Sigmoid colon (tissue), 4 donors: ENCODE data around the gene FKTN.
"Not testable (repeated sequence)": the region's sequence is repeated elsewhere in the genome, so short reads cannot be mapped to it uniquely, and the experiment has no call there.

ENCODE experiments used
- CTCF ChIP-seq, 4 experiments: fragments of 450-650 bp in 3 of 4; fragments of 200-600 bp in 1 of 4; IDR thresholded peaks; one replicate each; pipeline ENCODE4 v1.5.1; 2016 to 2019; ENCODE audit warnings: antibody characterized with exemption in 4 of 4, mild to moderate bottlenecking in 3 of 4, moderate library complexity in 2 of 4
- EP300 ChIP-seq, 4 donors: sonication (generic); formaldehyde crosslinking; IDR thresholded peaks; one replicate each; pipeline ENCODE4 v1.6.1; 2017; ENCODE audit warnings: antibody characterized with exemption in 4 of 4

DNA sequence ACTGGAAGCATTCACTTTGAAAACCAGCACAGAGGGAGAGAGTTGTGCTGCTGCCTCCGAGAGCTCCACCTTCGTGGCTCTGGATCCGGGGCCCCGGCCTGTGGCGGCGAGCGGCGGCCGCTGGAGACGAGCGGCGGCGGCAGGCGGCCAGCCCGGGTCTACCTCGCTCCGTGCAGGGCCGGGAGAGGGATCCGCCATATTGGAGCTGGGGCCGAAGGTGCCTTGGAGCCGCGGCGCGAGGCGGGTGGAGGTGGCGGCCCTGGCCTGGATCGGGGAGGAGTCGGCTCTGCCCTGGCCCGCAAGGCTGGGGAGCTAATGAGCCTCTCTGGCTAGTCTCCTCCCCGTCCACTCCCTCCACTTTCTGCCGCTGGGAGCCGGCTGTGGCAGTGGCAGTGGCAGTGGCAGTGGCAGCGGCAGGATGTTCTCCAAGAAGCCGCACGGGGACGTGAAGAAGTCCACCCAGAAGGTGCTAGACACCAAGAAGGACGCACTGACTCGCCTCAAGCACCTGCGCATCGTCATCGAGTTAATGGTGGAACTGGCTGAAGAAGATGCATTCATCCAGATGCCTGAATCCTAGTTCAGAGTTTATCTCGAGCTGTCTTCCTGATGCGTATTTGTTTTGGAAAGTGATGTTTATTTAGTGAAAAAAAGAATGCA is 38.1 kb upstream of the FKTN start:
- not testable (repeated sequence) for TF ChIP-seq CTCF, EP300 (IDR thresholded peaks at IDR 0.05)
